Prostate gland (tissue), 2 donors: ENCODE results near the gene TNRC18.

Experiments
- POLR2A ChIP-seq: fragments of 450-650 bp; IDR thresholded peaks from one replicate; pipeline ENCODE4 v1.6.1; 2016; ENCODE audit warnings: antibody characterized with exemption, mild to moderate bottlenecking
- POLR2AphosphoS5 ChIP-seq: sonication (generic); formaldehyde crosslinking; IDR thresholded peaks from one replicate; pipeline ENCODE4 v1.6.1; 2017; ENCODE audit warnings: antibody characterized with exemption
- TF ChIP-seq, protein P1 (sequence below), 4 experiments: fragments of 200-600 bp in 2 of 4; fragments of 450-650 bp in 2 of 4; sonication (generic) in 2 of 4; IDR thresholded peaks; 1 replicate in 3 of 4; 2 replicates in 1 of 4; pipeline ENCODE4 v1.5.1; 2016 to 2019; ENCODE audit warnings: antibody characterized with exemption in 4 of 4, mild to moderate bottlenecking in 2 of 4, moderate library complexity in 2 of 4

DNA sequence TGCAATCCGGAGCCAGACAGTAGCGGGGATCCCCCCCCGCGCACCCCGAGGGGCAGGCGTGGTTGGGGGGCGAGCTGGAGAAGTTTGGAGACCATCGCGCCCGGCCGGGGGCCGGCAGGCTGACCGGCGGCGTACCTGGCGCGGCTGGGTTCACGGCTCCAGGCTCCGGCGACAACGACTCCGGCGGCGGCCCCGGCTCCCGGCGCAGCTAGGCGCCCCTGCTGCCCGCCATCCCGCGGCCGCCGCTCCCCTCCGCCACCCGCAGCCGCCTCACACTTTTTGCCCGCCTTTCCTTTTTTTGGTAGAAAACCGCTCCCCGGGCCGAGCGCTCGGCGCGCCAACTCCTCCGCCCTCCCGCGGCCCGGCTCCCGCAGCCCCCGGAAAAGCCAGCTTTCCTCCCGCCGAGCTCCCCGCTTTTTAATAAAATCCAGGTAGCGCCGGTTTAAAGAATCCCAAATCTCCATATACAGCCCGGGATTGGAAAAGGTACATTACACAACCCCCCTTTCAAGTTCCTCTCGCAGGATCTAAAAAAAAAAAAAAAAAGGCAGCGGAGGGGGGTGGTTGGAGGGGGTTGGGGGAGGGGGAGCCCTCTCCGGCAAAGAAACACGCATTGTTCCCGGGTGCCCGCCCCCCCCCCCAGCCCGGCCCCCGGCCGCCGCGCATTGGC lies at the start of gene TNRC18:
- TF ChIP-seq POLR2A (peak; percentile 59), POLR2AphosphoS5 (peak; percentile 57)
- TF ChIP-seq, protein P1, sequence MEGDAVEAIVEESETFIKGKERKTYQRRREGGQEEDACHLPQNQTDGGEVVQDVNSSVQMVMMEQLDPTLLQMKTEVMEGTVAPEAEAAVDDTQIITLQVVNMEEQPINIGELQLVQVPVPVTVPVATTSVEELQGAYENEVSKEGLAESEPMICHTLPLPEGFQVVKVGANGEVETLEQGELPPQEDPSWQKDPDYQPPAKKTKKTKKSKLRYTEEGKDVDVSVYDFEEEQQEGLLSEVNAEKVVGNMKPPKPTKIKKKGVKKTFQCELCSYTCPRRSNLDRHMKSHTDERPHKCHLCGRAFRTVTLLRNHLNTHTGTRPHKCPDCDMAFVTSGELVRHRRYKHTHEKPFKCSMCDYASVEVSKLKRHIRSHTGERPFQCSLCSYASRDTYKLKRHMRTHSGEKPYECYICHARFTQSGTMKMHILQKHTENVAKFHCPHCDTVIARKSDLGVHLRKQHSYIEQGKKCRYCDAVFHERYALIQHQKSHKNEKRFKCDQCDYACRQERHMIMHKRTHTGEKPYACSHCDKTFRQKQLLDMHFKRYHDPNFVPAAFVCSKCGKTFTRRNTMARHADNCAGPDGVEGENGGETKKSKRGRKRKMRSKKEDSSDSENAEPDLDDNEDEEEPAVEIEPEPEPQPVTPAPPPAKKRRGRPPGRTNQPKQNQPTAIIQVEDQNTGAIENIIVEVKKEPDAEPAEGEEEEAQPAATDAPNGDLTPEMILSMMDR (IDR thresholded peaks at IDR 0.05): no peak
